ENCODE results near the gene FOXP4. TPM values are rescaled to one million over a fixed set of nuclear protein-coding genes. Genes with fewer than 3 reads are reported as not detected.

The FOXP4 gene
- total and polyA plus RNA-seq, 8 donors = 7.9 to 70.4 (median 30.7) TPM

DNA sequence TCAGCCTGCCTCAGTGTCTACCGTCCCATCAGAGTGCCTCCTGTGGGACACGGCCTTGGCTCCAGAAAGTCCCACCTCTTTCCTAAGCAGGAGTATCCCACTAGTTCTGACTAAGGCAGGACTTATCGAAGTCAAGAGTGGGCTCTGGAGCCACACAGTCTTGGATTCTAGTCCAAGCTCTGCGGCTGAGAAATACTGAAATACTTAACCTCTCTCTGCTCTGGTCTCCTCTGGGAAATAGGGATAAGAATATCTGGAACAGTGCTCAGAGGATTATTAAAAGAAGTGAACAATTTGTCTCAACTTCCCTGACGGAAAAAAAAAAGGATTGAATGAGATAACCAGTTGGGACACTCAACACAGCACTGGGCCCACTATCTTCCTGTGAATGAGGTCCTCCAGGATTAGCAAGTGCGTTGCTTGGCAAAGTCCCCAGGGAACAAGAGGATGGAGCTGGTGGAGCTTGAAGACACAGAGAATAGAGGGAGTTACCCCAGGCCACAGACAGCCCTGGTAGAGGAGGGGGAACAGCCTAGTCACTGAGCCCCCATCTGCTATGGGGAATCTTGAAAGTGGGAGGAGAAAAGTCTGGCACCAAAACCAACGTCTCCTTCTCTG, 34.6 kb upstream of the FOXP4 start:
- Histone ChIP-seq H3K27ac (no peak overlapping the region), H3K27me3 (peaks cover 0 to 17% (median 0%) of the 10 kb centered on the region in 3 donors), H3K4me1 (peaks cover 0 to 6% (median 0%) of the 10 kb centered on the region in 4 donors), H3K4me3 (no peak overlapping the region), H3K9me3 (no peaks in the 10 kb centered on the region), H3K36me3 (no peaks in the 10 kb centered on the region)
- intact Hi-C loops (cut with DNase I; ENCODE audit: low total_unique reads) = no loop called here
- 84 to 94% (median 89%) methylated on average over 7 of the region's 7 CpGs for WGBS, 5 donors
- TF ChIP-seq, protein P1, sequence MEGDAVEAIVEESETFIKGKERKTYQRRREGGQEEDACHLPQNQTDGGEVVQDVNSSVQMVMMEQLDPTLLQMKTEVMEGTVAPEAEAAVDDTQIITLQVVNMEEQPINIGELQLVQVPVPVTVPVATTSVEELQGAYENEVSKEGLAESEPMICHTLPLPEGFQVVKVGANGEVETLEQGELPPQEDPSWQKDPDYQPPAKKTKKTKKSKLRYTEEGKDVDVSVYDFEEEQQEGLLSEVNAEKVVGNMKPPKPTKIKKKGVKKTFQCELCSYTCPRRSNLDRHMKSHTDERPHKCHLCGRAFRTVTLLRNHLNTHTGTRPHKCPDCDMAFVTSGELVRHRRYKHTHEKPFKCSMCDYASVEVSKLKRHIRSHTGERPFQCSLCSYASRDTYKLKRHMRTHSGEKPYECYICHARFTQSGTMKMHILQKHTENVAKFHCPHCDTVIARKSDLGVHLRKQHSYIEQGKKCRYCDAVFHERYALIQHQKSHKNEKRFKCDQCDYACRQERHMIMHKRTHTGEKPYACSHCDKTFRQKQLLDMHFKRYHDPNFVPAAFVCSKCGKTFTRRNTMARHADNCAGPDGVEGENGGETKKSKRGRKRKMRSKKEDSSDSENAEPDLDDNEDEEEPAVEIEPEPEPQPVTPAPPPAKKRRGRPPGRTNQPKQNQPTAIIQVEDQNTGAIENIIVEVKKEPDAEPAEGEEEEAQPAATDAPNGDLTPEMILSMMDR (IDR thresholded peaks at IDR 0.05) = no peak
- TF ChIP-seq POLR2AphosphoS5 (IDR thresholded peaks at IDR 0.05) = no peak
- no peak for TF ChIP-seq POLR2A (IDR thresholded peaks at IDR 0.05)
- no peak for TF ChIP-seq EP300 (IDR thresholded peaks at IDR 0.05)
- DNase-seq = no peak

DNA sequence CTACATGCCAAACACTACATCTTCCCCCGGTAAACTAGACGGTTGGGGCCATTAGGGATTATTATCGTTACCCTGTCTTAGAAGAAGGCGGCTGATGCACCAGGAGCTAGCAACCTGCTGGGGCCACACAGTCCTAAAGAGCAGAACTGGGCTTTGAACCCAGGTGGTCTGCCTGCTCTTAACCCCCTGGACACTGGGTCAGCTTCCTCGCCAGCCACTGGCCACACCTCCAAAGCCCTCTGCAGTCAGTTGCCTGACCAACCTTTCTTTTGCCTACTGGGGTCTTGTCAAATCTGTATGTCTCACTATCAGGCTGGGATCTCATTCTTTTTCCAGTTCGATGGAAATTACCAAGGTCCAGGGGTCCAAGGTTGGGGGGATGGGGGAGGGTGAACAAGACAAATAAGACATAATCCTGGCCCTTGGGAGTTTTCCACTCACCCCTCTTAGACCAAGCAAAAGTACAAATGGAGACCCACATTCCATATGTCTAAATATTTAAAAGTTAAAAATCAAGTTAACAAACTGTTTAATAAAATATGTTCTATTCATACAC, 34.0 kb upstream of the FOXP4 start:
- Histone ChIP-seq H3K36me3 (no peaks in the 10 kb centered on the region), H3K9me3 (no peaks in the 10 kb centered on the region), H3K4me3 (no peak overlapping the region), H3K27ac (no peak overlapping the region), H3K27me3 (peaks cover 0 to 17% (median 0%) of the 10 kb centered on the region in 3 donors), H3K4me1 (peaks cover 0 to 6% (median under 1%) of the 10 kb centered on the region in 4 donors)
- intact Hi-C loops (cut with DNase I; ENCODE audit: low total_unique reads) = no loop called here
- WGBS, 5 donors = 79 to 91% (median 89%) methylated on average over 6 of the region's 6 CpGs
- DNase-seq = no peak
- no peak for TF ChIP-seq POLR2AphosphoS5 (IDR thresholded peaks at IDR 0.05)
- no peak for TF ChIP-seq POLR2A (IDR thresholded peaks at IDR 0.05)
- no peak for TF ChIP-seq EP300 (IDR thresholded peaks at IDR 0.05)
- TF ChIP-seq, protein P1 (IDR thresholded peaks at IDR 0.05) = no peak

DNA sequence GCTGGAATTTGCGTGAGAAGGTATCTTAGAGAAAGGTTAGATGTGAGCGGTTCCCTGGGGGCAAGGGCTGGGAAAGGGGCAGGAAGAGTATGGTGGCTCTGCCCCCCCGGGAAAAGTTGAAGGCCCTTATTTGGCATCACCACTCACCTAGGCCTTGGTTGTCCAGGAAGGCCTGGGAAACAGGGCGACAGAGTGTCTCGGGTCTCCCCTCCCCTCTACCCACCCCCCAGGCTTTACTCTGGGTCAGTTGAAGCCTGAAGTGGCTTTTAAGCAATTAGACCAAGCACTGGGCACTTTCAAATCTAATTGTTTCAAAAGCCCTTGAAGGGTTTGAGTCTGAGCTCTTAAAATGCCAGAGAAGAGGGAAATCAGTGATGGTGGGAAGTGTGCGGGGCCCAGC, 30.2 kb upstream of the FOXP4 start:
- Histone ChIP-seq H3K27ac (no peak overlapping the region), H3K36me3 (no peaks in the 10 kb centered on the region), H3K4me1 (peaks cover 24 to 38% (median 30%) of the 10 kb centered on the region in 4 donors), H3K27me3 (no peaks in the 10 kb centered on the region), H3K9me3 (no peaks in the 10 kb centered on the region), H3K4me3 (no peak overlapping the region)
- WGBS, 5 donors = 94 to 97% (median 95%) methylated on average over 6 of the region's 6 CpGs
- intact Hi-C loops (cut with DNase I; ENCODE audit: low total_unique reads) = no loop called here
- no peak for DNase-seq
- TF ChIP-seq, protein P1 (IDR thresholded peaks at IDR 0.05) = no peak
- TF ChIP-seq POLR2A (IDR thresholded peaks at IDR 0.05) (no peak), POLR2AphosphoS5 (IDR thresholded peaks at IDR 0.05) (no peak), EP300 (IDR thresholded peaks at IDR 0.05) (no peak)

DNA sequence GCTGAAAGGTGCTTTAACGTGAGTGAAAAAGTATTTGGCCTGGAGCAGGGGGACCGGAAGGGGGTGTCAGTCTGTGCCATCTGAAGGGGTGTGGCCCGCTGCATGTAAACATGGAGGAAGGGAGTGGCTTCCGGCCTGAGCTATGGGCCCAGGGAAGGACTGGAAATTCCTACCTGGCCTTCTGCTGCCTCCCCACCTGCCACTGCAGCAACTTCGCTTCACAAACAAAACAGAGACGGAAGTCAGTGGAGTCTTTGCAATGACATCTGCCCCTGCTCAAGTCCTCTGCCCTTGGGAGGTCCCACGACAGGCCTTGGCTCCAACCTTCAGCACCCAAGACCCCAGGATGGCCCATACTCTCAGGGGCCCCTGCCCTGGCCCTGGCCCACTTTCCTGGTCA, 28.1 kb upstream of the FOXP4 start:
- TF ChIP-seq, protein P1 (IDR thresholded peaks at IDR 0.05) = no peak
- TF ChIP-seq POLR2AphosphoS5 (IDR thresholded peaks at IDR 0.05) = peak in 2 of 3 donors; percentile 11 to 30
- TF ChIP-seq EP300 (IDR thresholded peaks at IDR 0.05) = no peak

More for the DNA sequence above, 28.1 kb upstream of the FOXP4 start:
- intact Hi-C loops (cut with DNase I; ENCODE audit: low total_unique reads) = no loop called here
- Histone ChIP-seq H3K4me3 (no peak overlapping the region), H3K27ac (peak overlapping the region; percentile 77 to 84 (median 81)), H3K27me3 (peaks cover 0 to 6% (median 0%) of the 10 kb centered on the region in 3 donors), H3K4me1 (peaks cover 24 to 49% (median 36%) of the 10 kb centered on the region in 4 donors), H3K36me3 (no peaks in the 10 kb centered on the region), H3K9me3 (no peaks in the 10 kb centered on the region)
- peak; percentile 61 to 84 for DNase-seq
- whole genome bisulfite sequencing, 5 donors = 35 to 64% (median 51%) methylated on average over 6 to 7 of the region's 7 CpGs
